HG03520 (cell line): ENCODE data around the gene SEZ6.

Experiments
- ATAC-seq: cut with Tn5 transposase; IDR thresholded peaks from one replicate; pipeline ENCODE4 v1.9.1; 2021; ENCODE audit warnings: mild to moderate bottlenecking, moderate library complexity; ENCODE audit not compliant: unreplicated experiment

Gene SEZ6

GRCh38 chr17:28956861-28957260 lies 49.0 kb downstream of the SEZ6 start:
- ATAC-seq, result no peak

- ATAC-seq, result no peak
Observed at GRCh38 chr17:28956112-28956511, 49.7 kb downstream of the SEZ6 start.

- no peak for ATAC-seq
Observed at GRCh38 chr17:28955408-28955807, 50.4 kb downstream of the SEZ6 start.

GRCh38 chr17:28954886-28955285 lies 50.9 kb downstream of the SEZ6 start:
- ATAC-seq, result no peak

- ATAC-seq, result no peak
Observed at GRCh38 chr17:28953444-28954118, 52.3 kb downstream of the SEZ6 start.

- peak; percentile 53 for ATAC-seq
Observed at GRCh38 chr17:28951991-28952975, 53.5 kb downstream of the SEZ6 start.

GRCh38 chr17:28951428-28951990 lies 54.3 kb downstream of the SEZ6 start, which contains the start of gene PHF12:
Gene PHF12 (minus strand): TSS chr17:28951518. CDS start chr17:28950960, 558 bp downstream.
- ATAC-seq, result peak; percentile 54

GRCh38 chr17:28950752-28951427 lies 54.9 kb downstream of the SEZ6 start:
- ATAC-seq, result peak; percentile 6

GRCh38 chr17:28950017-28950751 lies 55.6 kb downstream of the SEZ6 start:
- no peak for ATAC-seq

- no peak for ATAC-seq
Observed at GRCh38 chr17:28949185-28950016, 56.4 kb downstream of the SEZ6 start.

GRCh38 chr17:28948873-28949184 lies 57.0 kb downstream of the SEZ6 start:
- no peak for ATAC-seq

- no peak for ATAC-seq
Observed at GRCh38 chr17:28948342-28948741, 57.5 kb downstream of the SEZ6 start.

GRCh38 chr17:28947639-28948038 lies 58.2 kb downstream of the SEZ6 start:
- ATAC-seq, result no peak

GRCh38 chr17:28946239-28946638 lies 59.6 kb downstream of the SEZ6 start:
- ATAC-seq, result no peak

- ATAC-seq, result no peak
Observed at GRCh38 chr17:28944862-28945741, 60.7 kb downstream of the SEZ6 start.

- ATAC-seq, result no peak
Observed at GRCh38 chr17:28944343-28944742, 61.5 kb downstream of the SEZ6 start.

GRCh38 chr17:28942925-28943324 lies 62.9 kb downstream of the SEZ6 start:
- no peak for ATAC-seq

GRCh38 chr17:28941251-28941650 lies 64.6 kb downstream of the SEZ6 start:
- no peak for ATAC-seq

- ATAC-seq, result no peak
Observed at GRCh38 chr17:28940675-28941074, 65.2 kb downstream of the SEZ6 start.
